Smooth muscle cell (in vitro differentiated cells): ENCODE data around the gene TENM3. TPM values are rescaled to one million over a fixed set of nuclear protein-coding genes. Genes with fewer than 3 reads are reported as not detected.
A peak's percentile ranks its signal among the peaks of the same experiment; 100 is the strongest.

Source experiments
- DNase-seq: peaks from one replicate; lab custom pipeline; 2025; ENCODE audit not compliant: unreplicated experiment; lab: John Stamatoyannopoulos, UW
- H2AFZ ChIP-seq: fragments of 200-600 bp; sonication (generic); 2 replicates; pipeline ENCODE4 v1.6.0; 2016; ENCODE audit warnings: antibody characterized with exemption, low read depth, mild to moderate bottlenecking
- H3F3A ChIP-seq: fragments of 200-600 bp; sonication (generic); 2 replicates; pipeline ENCODE4 v1.6.0; 2017; ENCODE audit warnings: antibody characterized with exemption, low read depth
- H3K27ac ChIP-seq: fragments of 200-600 bp; sonication (generic); 2 replicates; pipeline ENCODE4 v1.5.1; 2016; ENCODE audit warnings: low read depth, mild to moderate bottlenecking
- H3K27me3 ChIP-seq: fragments of 200-600 bp; sonication (generic); 2 replicates; pipeline ENCODE4 v1.6.1; 2016; ENCODE audit warnings: low read depth, mild to moderate bottlenecking
- H3K36me3 ChIP-seq: fragments of 200-600 bp; sonication (generic); 2 replicates; pipeline ENCODE4 v1.5.1; 2016; ENCODE audit warnings: low read depth
- H3K4me1 ChIP-seq: fragments of 200-600 bp; sonication (generic); 2 replicates; pipeline ENCODE4 v1.5.1; 2016; ENCODE audit warnings: low read depth
- H3K4me2 ChIP-seq: fragments of 200-600 bp; sonication (generic); 2 replicates; pipeline ENCODE4 v1.6.0; 2016; ENCODE audit warnings: mild to moderate bottlenecking
- H3K4me3 ChIP-seq: fragments of 200-600 bp; sonication (generic); 2 replicates; pipeline ENCODE4 v1.5.1; 2016; ENCODE audit warnings: mild to moderate bottlenecking
- H3K79me2 ChIP-seq: fragments of 200-600 bp; sonication (generic); 2 replicates; pipeline ENCODE4 v1.6.0; 2016; ENCODE audit warnings: low read depth, mild to moderate bottlenecking
- H3K9ac ChIP-seq: fragments of 200-600 bp; sonication (generic); 2 replicates; pipeline ENCODE4 v1.6.0; 2016; ENCODE audit warnings: low read depth
- H3K9me3 ChIP-seq: fragments of 200-600 bp; sonication (generic); replicated peaks from 2 replicates; pipeline ENCODE4 v1.5.1; 2016; ENCODE audit warnings: low read depth
- H4K20me1 ChIP-seq: fragments of 200-600 bp; sonication (generic); 2 replicates; pipeline ENCODE4 v1.6.0; 2016; ENCODE audit warnings: low read depth
- CTCF ChIP-seq: fragments of 200-600 bp; sonication (generic); IDR thresholded peaks from 2 replicates; pipeline ENCODE4 v1.5.1; 2017; ENCODE audit warnings: borderline replicate concordance, mild to moderate bottlenecking, antibody characterized with exemption; ENCODE audit not compliant: insufficient read depth, poor library complexity, severe bottlenecking
- WGBS: methylation state at CpG from one replicate; pipeline ENCODE4 v1.1.7; 2016; ENCODE audit warnings: low lambda C conversion rate; 5-methylcytosine and 5-hydroxymethylcytosine counted together
- polyA plus RNA-seq: library from polyadenylated mRNA; unstranded; fragments of >200 nt; fragmentation: Nextera tagmentation; extraction: Ambion mirVana; gene quantifications from 2 replicates; pipeline ENCODE4 v1.2.1, GENCODE V29; 2016
- total RNA-seq: library from RNA; depleted of rRNA; stranded (reverse); fragments of >200 nt; gene quantifications from 2 replicates; pipeline ENCODE4 v1.2.3, GENCODE V29; 2014

The TENM3 gene
- total and polyA plus RNA-seq, 2 experiments from 2014 or later = 46.9 to 295 TPM

GRCh38 chr4:182276210-182277109 is 33.3 kb downstream of the TENM3 start:
- no peak overlapping the region for H3K4me3 ChIP-seq
- peaks cover 27% of the 10 kb centered on the region for H3K4me1 ChIP-seq
- no peak for DNase-seq
- H3K27me3 ChIP-seq = no peaks in the 10 kb centered on the region
- peaks cover 65% of the 10 kb centered on the region for H3K79me2 ChIP-seq
- no peaks in the 10 kb centered on the region for H3K9me3 ChIP-seq
- H3K4me2 ChIP-seq = peak overlapping the region; percentile 15
- no peaks in the 10 kb centered on the region for H3F3A ChIP-seq
- H3K36me3 ChIP-seq = peaks cover 4% of the 10 kb centered on the region
- WGBS = 62% methylated on average over 11 of the region's 11 CpGs
- H2AFZ ChIP-seq = no peak overlapping the region
- H3K27ac ChIP-seq = peak overlapping the region; percentile 16
- TF ChIP-seq CTCF = no peak
- no peak overlapping the region for H3K9ac ChIP-seq
- peaks cover 7% of the 10 kb centered on the region for H4K20me1 ChIP-seq

- H3K36me3 ChIP-seq = peaks cover 1% of the 10 kb centered on the region
- H3K79me2 ChIP-seq = peaks cover 69% of the 10 kb centered on the region
- no peaks in the 10 kb centered on the region for H3K9me3 ChIP-seq
- no peak overlapping the region for H3K4me3 ChIP-seq
- no peaks in the 10 kb centered on the region for H3K27me3 ChIP-seq
- WGBS = 72% methylated on average over 2 of the region's 2 CpGs
- H3K4me2 ChIP-seq = no peak overlapping the region
- no peak for DNase-seq
- TF ChIP-seq CTCF = no peak
- H3K4me1 ChIP-seq = peaks cover 27% of the 10 kb centered on the region
- H3F3A ChIP-seq = no peaks in the 10 kb centered on the region
- H3K9ac ChIP-seq = no peak overlapping the region
- peaks cover 7% of the 10 kb centered on the region for H4K20me1 ChIP-seq
- H3K27ac ChIP-seq = peak overlapping the region; percentile 5
- H2AFZ ChIP-seq = no peak overlapping the region
Observed at GRCh38 chr4:182277377-182277776, 34.2 kb downstream of the TENM3 start.

- no peak overlapping the region for H2AFZ ChIP-seq
- no peak for DNase-seq
- no peak overlapping the region for H3K4me3 ChIP-seq
- H3K9ac ChIP-seq = no peak overlapping the region
- H3K27ac ChIP-seq = no peak overlapping the region
- peaks cover 7% of the 10 kb centered on the region for H4K20me1 ChIP-seq
- no peak for TF ChIP-seq CTCF
- peaks cover 73% of the 10 kb centered on the region for H3K79me2 ChIP-seq
- no peak overlapping the region for H3K4me2 ChIP-seq
- no peaks in the 10 kb centered on the region for H3K27me3 ChIP-seq
- 98% methylated on average over 11 of the region's 11 CpGs for WGBS
- H3K36me3 ChIP-seq = no peaks in the 10 kb centered on the region
- H3K4me1 ChIP-seq = peaks cover 16% of the 10 kb centered on the region
- no peaks in the 10 kb centered on the region for H3K9me3 ChIP-seq
- H3F3A ChIP-seq = no peaks in the 10 kb centered on the region
Observed at GRCh38 chr4:182278729-182279128, 35.5 kb downstream of the TENM3 start.
